Endothelial cell of umbilical vein (primary cell): Measurements from ENCODE around the gene C17orf107. TPM values are rescaled to one million over a fixed set of nuclear protein-coding genes. Genes with fewer than 3 reads are reported as not detected.
A peak's percentile ranks its signal among the peaks of the same experiment; 100 is the strongest.

ENCODE experiments used
- BruUV-seq: library from RNA; stranded (reverse); fragments of 400-500 nt; replicated peaks from 2 replicates; lab custom pipeline; 2021; lab: Mats Ljungman, UMichigan
- CTCF ChIA-PET: fragments of 300-600, 350-600 bp; sonication (Branson Sonifier 250); formaldehyde crosslinking; loops from one replicate; lab custom pipeline; 2021; ENCODE audit warnings: antibody characterized with exemption, inconsistent platforms; lab: Charles Lee
- POLR2A ChIA-PET: fragments of 300-600, 350-600 bp; sonication (Branson Sonifier 250); formaldehyde crosslinking; loops from one replicate; lab custom pipeline; 2021; ENCODE audit warnings: antibody characterized with exemption, inconsistent platforms; lab: Charles Lee
- DNase-seq: peaks from one replicate; pipeline ENCODE4 v3.0.0-alpha.2; 2011; ENCODE audit warnings: low read depth, low spot score
- FAIRE-seq: peaks from 2 replicates; lab custom pipeline; 2011; peaks lifted over from hg19 to GRCh38; lab: Jason Lieb, UNC
- H2AFZ ChIP-seq: 2 replicates; pipeline ENCODE4 v1.6.0; 2012; ENCODE audit warnings: low read depth, low read length, control low read depth, inconsistent platforms
- H3K27ac ChIP-seq: 2 replicates; pipeline ENCODE4 v1.5.1; 2011; ENCODE audit warnings: low read depth, mild to moderate bottlenecking, control low read depth, low read length, moderate library complexity; ENCODE audit not compliant: insufficient read depth
- H3K27me3 ChIP-seq, 2 experiments: 2 replicates each; pipeline versions ENCODE4 v1.6.0 to v1.6.1; 2011; ENCODE audit warnings: low read length in 2 of 2, mixed read lengths in 1 of 2; ENCODE audit not compliant: control insufficient read depth in 2 of 2, insufficient read depth in 2 of 2
- H3K36me3 ChIP-seq, 2 experiments: 2 replicates in 1 of 2; 3 replicates in 1 of 2; pipeline ENCODE4 v1.5.1; 2011; ENCODE audit warnings: low read length in 2 of 2, mild to moderate bottlenecking in 1 of 2, moderate library complexity in 1 of 2; ENCODE audit not compliant: control insufficient read depth in 2 of 2, insufficient read depth in 2 of 2; ENCODE audit errors: extremely low read depth in 1 of 2
- H3K4me1 ChIP-seq: 3 replicates; pipeline ENCODE4 v1.5.1; 2011; ENCODE audit warnings: mild to moderate bottlenecking, low read length; ENCODE audit not compliant: control insufficient read depth, insufficient read depth; ENCODE audit errors: extremely low read depth
- H3K4me2 ChIP-seq: 2 replicates; pipeline ENCODE4 v1.6.1; 2011; ENCODE audit warnings: low read length, control low read depth, mixed read lengths; ENCODE audit not compliant: insufficient read depth
- H3K4me3 ChIP-seq, 3 experiments: fragments of 200-600 bp in 1 of 3; sonication (generic), shearing (Covaris generic) in 1 of 3; replicated peaks in 1 of 3; 2 replicates each; pipeline ENCODE4 v1.5.1; 2011 to 2016; ENCODE audit warnings: control low read depth in 3 of 3, low read length in 3 of 3, mild to moderate bottlenecking in 2 of 3, inconsistent platforms in 1 of 3, low read depth in 1 of 3, moderate library complexity in 1 of 3; ENCODE audit not compliant: insufficient read depth in 1 of 3
- H3K79me2 ChIP-seq: 2 replicates; pipeline ENCODE4 v1.6.0; 2012; ENCODE audit warnings: low read length, inconsistent platforms; ENCODE audit not compliant: control insufficient read depth, insufficient read depth
- H3K9ac ChIP-seq: replicated peaks from 2 replicates; pipeline ENCODE3; 2011; ENCODE audit warnings: low read length, control low read depth; ENCODE audit not compliant: insufficient read depth; ENCODE audit errors: extremely low read depth
- H3K9me1 ChIP-seq: replicated peaks from 3 replicates; pipeline ENCODE4 v1.6.0; 2011; ENCODE audit warnings: mild to moderate bottlenecking, low read length; ENCODE audit not compliant: control insufficient read depth, insufficient read depth; ENCODE audit errors: extremely low read depth
- H3K9me3 ChIP-seq: replicated peaks from 2 replicates; pipeline ENCODE4 v1.5.1; 2012; ENCODE audit warnings: low read length, inconsistent platforms; ENCODE audit not compliant: control insufficient read depth, insufficient read depth
- H4K20me1 ChIP-seq: replicated peaks from 2 replicates; pipeline ENCODE3; 2011; ENCODE audit warnings: mild to moderate bottlenecking, low read length; ENCODE audit not compliant: control insufficient read depth, insufficient read depth; ENCODE audit errors: extremely low read depth
- CTCF ChIP-seq, 2 donors: IDR thresholded peaks; 1 replicate in 1 of 2; 2 replicates in 1 of 2; pipeline ENCODE4 v1.5.1; 2011; ENCODE audit warnings: low read length in 2 of 2, mild to moderate bottlenecking in 2 of 2, moderate library complexity in 2 of 2, control low read depth in 1 of 2, inconsistent platforms in 1 of 2, low read depth in 1 of 2; ENCODE audit not compliant: insufficient read depth in 1 of 2; ENCODE audit errors: extremely low read depth in 1 of 2
- EZH2 ChIP-seq: IDR thresholded peaks from 2 replicates; pipeline ENCODE4 v1.6.1; 2012; ENCODE audit warnings: borderline replicate concordance, low read depth, mild to moderate bottlenecking, moderate library complexity, low read length, inconsistent platforms; ENCODE audit not compliant: severe bottlenecking
- FOS ChIP-seq: IDR thresholded peaks from 2 replicates; pipeline ENCODE4 v1.6.1; 2011; ENCODE audit warnings: mild to moderate bottlenecking, low read length, moderate library complexity, borderline replicate concordance; ENCODE audit not compliant: insufficient read depth
- GATA2 ChIP-seq: IDR thresholded peaks from 2 replicates; pipeline ENCODE4 v1.7.0; 2011; ENCODE audit warnings: low read depth, mild to moderate bottlenecking, moderate library complexity, mixed read lengths, low read length; ENCODE audit not compliant: insufficient read length, insufficient read depth
- JUN ChIP-seq: IDR thresholded peaks from 2 replicates; pipeline ENCODE4 v1.6.1; 2011; ENCODE audit warnings: borderline replicate concordance, low read depth; ENCODE audit not compliant: insufficient read length, insufficient read depth
- MAX ChIP-seq: IDR thresholded peaks from 2 replicates; pipeline ENCODE4 v1.6.1; 2011; ENCODE audit not compliant: insufficient read depth, insufficient read length
- MYC ChIP-seq: IDR thresholded peaks from one replicate; pipeline ENCODE4 v1.6.1; 2011; ENCODE audit warnings: mild to moderate bottlenecking, low read depth, low read length
- POLR2A ChIP-seq: IDR thresholded peaks from 2 replicates; pipeline ENCODE4 v1.6.1; 2012; ENCODE audit warnings: low read depth, mild to moderate bottlenecking, control low read depth, low read length
- POLR2AphosphoS5 ChIP-seq: IDR thresholded peaks from 2 replicates; pipeline ENCODE4 v1.6.1; 2012; ENCODE audit warnings: low read depth, mild to moderate bottlenecking, control low read depth, low read length, moderate library complexity; ENCODE audit not compliant: insufficient read depth
- dilution Hi-C: fragments of 300-500 bp; cut with MboI; formaldehyde crosslinking; loops from one replicate; pipeline ENCODE4 v1.15.0; 2019; ENCODE audit warnings: low sequenced_read_pairs; ENCODE audit not compliant: extremely low pct_ligation_motif_present
- intact Hi-C: fragments of 100-400 bp; cut with micrococcal nuclease; formaldehyde crosslinking; loops from one replicate; pipeline ENCODE4 v1.10.0; 2022
- polyA plus RNA-seq, 4 experiments: library from polyadenylated mRNA; depleted of rRNA in 3 of 4; stranded (reverse) in 3 of 4; unstranded in 1 of 4; fragments of >200 nt; gene quantifications; 2 replicates each; pipeline versions ENCODE4 v1.2.1 to v1.2.3, GENCODE V29; 2011 to 2012; ENCODE audit warnings: missing spikeins in 1 of 4
- total RNA-seq: library from RNA; stranded (reverse); gene quantifications from 2 replicates; pipeline ENCODE4 v1.2.3, GENCODE V29; 2021

Gene C17orf107
- total and polyA plus RNA-seq, 2 donors (not counting 3 experiments of a cell fraction or from before 2014, with no cell fraction given) = 0.68 to 1.0 TPM

- dilution Hi-C loops (no loop called here), intact Hi-C loops (no loop called here)
- Histone ChIP-seq H4K20me1 (no peaks in the 10 kb centered on the region), H2AFZ (peak overlapping the region; percentile 39), H3K27ac (no peak overlapping the region), H3K9ac (no peak overlapping the region), H3K4me1 (peaks cover 15% of the 10 kb centered on the region), H3K4me2 (no peak overlapping the region), H3K79me2 (peaks cover 15% of the 10 kb centered on the region), H3K36me3 (peaks cover 2 to 19% of the 10 kb centered on the region in 2 experiments), H3K9me1 (no peaks in the 10 kb centered on the region), H3K4me3 (no peak overlapping the region), H3K9me3 (no peaks in the 10 kb centered on the region), H3K27me3 (no peaks in the 10 kb centered on the region)
- FAIRE-seq (no peak), DNase-seq (peak; percentile 20)
- no TSS peak for BruUV-seq
- TF ChIP-seq EZH2 = no peak
- TF ChIP-seq MYC = no peak
- no peak for TF ChIP-seq JUN
- TF ChIP-seq FOS = no peak
- peak; percentile 13 to 38 for TF ChIP-seq CTCF (IDR thresholded peaks at IDR 0.05; ENCODE audit: extremely low read depth in 1 of 2, insufficient read depth in 1 of 2, low read depth in 1 of 2, low read length in 2 of 2)
- no peak for TF ChIP-seq POLR2A
- TF ChIP-seq MAX = no peak
- TF ChIP-seq GATA2 = no peak
- TF ChIP-seq POLR2AphosphoS5 = peak; percentile 47
- ChIA-PET POLR2A (no interaction called here), CTCF (interaction anchor here (0.7 to 1.5 kb wide), 6 partner anchors 10 to 128 kb away, joined by 3 to 8 read pairs (median 4); partner anchors contain the start of genes CAMTA2 and CHRNE)
Observed at GRCh38 chr17:4934173-4934979, 35.0 kb downstream of the C17orf107 start.
